Mesodermal cell (in vitro differentiated cells): Measurements from ENCODE around the gene GSN.

ENCODE experiments used
- H3K27ac ChIP-seq: 2 replicates; pipeline ENCODE4 v1.7.0; 2013; ENCODE audit warnings: mild to moderate bottlenecking, low read depth, low read length, moderate library complexity; ENCODE audit not compliant: severe bottlenecking
- H3K36me3 ChIP-seq: 2 replicates; pipeline ENCODE4 v1.7.1; 2013; ENCODE audit warnings: mild to moderate bottlenecking, low read length, moderate library complexity; ENCODE audit not compliant: control insufficient read depth, insufficient read depth
- H3K4me1 ChIP-seq: one replicate; pipeline ENCODE4 v1.7.1; 2013; ENCODE audit warnings: mild to moderate bottlenecking, low read length; ENCODE audit not compliant: insufficient read depth, control insufficient read depth, poor library complexity, severe bottlenecking
- H3K4me3 ChIP-seq: 2 replicates; pipeline ENCODE4 v1.7.0; 2013; ENCODE audit warnings: low read length, control low read depth, mild to moderate bottlenecking; ENCODE audit not compliant: insufficient read depth, poor library complexity, severe bottlenecking; ENCODE audit errors: extremely low read depth
- H3K9me3 ChIP-seq: 2 replicates; pipeline ENCODE4 v1.7.1; 2013; ENCODE audit warnings: mild to moderate bottlenecking, low read length, moderate library complexity; ENCODE audit not compliant: control insufficient read depth
- WGBS, 2 experiments: methylation state at CpG; one replicate each; pipeline ENCODE4 v1.1.5; 2013; ENCODE audit warnings: missing lambda C conversion rate in 2 of 2; ENCODE audit not compliant: insufficient coverage in 2 of 2; 5-methylcytosine and 5-hydroxymethylcytosine counted together

Gene GSN

DNA sequence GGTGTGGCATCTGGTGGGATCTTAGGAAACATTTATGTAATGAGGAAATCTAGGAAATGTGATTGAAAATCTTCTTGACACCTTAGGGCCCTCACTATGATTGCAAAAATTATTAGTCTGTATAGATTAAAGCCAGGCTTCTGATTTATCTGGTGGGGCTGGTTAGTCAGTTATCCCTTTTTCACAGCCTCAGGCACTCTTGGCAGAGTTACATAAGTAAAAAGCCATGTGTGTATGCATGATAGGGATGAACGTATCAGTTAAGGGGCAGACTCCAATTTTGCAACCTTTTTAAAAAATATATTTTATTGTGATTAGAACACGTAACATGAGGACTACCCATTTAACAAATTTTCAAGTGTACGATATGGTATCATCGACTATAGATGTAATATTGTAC lies 35.7 kb upstream of the GSN start:
- Histone ChIP-seq H3K36me3 (no peaks in the 10 kb centered on the region), H3K27ac (no peak overlapping the region), H3K9me3 (no peaks in the 10 kb centered on the region), H3K4me1 (peaks cover 10% of the 10 kb centered on the region), H3K4me3 (no peak overlapping the region)
- 100% methylated on average over 2 of the region's 4 CpGs for WGBS, 2 experiments

- Histone ChIP-seq H3K4me1 (peaks cover 10% of the 10 kb centered on the region), H3K4me3 (no peak overlapping the region), H3K36me3 (no peaks in the 10 kb centered on the region), H3K9me3 (no peaks in the 10 kb centered on the region), H3K27ac (no peak overlapping the region)
- 87 to 91% methylated on average over 9 to 11 of the region's 11 CpGs for WGBS, 2 experiments
Observed at GRCh38 chr9:121233906-121234831, 33.8 kb upstream of the GSN start.

GRCh38 chr9:121234832-121235161 lies 33.2 kb upstream of the GSN start:
- Histone ChIP-seq H3K36me3 (no peaks in the 10 kb centered on the region), H3K9me3 (no peaks in the 10 kb centered on the region), H3K4me3 (no peak overlapping the region), H3K27ac (no peak overlapping the region), H3K4me1 (peaks cover 10% of the 10 kb centered on the region)
- 96 to 98% methylated on average over 3 to 4 of the region's 6 CpGs for WGBS, 2 experiments

DNA sequence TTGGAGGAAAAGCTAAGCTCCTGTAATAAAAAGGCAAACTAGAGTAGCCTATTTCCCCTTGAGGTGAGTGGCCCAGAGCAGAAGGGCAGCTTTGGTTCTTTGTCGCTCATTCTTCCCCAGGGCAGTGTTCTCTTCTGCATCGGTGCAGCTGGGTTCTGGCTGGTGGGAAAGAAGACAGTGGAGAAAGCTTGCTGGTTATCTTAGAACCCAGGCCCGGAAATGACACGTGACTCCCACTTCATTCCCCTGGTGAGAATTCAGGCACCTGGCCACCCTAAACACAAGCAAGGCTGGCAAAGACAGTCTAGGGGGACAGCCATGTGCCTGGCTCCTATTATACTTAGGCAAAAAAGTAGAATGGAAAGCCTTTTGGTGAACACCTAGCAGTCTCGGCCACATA lies 32.5 kb upstream of the GSN start:
- Histone ChIP-seq H3K4me3 (no peak overlapping the region), H3K27ac (no peak overlapping the region), H3K36me3 (no peaks in the 10 kb centered on the region), H3K4me1 (peaks cover 10% of the 10 kb centered on the region), H3K9me3 (no peaks in the 10 kb centered on the region)
- WGBS, 2 experiments: 92 to 93% methylated on average over 4 to 5 of the region's 5 CpGs

GRCh38 chr9:121237916-121238315 lies 30.0 kb upstream of the GSN start:
- H3K4me1 ChIP-seq: peaks cover 10% of the 10 kb centered on the region
- H3K27ac ChIP-seq: no peak overlapping the region
- no peak overlapping the region for H3K4me3 ChIP-seq
- WGBS, 2 experiments: 90 to 100% methylated on average over 2 to 3 of the region's 3 CpGs
- H3K36me3 ChIP-seq: no peaks in the 10 kb centered on the region
- no peaks in the 10 kb centered on the region for H3K9me3 ChIP-seq

DNA sequence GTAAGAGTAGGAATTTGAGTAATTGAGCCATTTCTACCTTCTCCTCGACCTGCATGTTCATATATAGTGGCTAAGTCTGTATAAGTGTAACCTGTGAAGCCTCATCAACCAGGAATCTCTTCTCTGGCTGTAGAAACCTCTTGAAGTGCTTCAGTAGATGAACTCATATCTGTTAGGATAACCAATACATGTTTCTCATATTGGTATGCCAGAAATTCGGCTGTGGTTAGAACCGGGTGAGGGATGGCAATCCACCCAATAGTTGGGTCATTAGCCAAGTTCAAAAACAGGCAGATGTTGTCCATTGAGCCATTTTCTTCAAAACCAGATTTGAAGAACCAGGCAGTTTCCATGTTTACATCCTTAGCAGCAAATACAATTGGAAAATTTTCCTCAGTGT lies 28.9 kb upstream of the GSN start:
- Histone ChIP-seq H3K9me3 (no peaks in the 10 kb centered on the region), H3K4me1 (peaks cover 3% of the 10 kb centered on the region), H3K4me3 (no peak overlapping the region), H3K36me3 (no peaks in the 10 kb centered on the region), H3K27ac (no peak overlapping the region)
- 87 to 93% methylated on average over 3 of the region's 3 CpGs for WGBS, 2 experiments

DNA sequence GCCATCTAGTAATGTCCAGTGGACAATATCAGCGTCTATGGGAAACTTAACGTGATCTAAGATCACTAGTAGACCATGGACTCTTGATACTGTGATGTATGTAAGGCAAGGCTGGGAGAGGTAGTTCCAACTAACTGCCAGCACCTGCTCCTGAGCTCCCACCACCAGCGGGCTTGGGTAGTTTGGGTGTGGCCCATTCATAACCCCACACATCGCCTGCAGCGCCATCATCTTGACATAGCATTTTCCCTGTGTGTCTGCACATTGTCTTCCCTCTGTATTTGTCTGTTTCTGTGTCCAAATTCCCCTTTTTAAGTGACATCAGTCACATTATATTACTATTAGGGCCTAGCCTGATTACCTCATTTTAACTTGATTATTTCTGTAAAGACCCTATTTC lies 28.1 kb upstream of the GSN start:
- WGBS, 2 experiments: 96 to 100% methylated on average over 3 to 4 of the region's 5 CpGs
- H3K27ac ChIP-seq: no peak overlapping the region
- H3K4me1 ChIP-seq: no peaks in the 10 kb centered on the region

DNA sequence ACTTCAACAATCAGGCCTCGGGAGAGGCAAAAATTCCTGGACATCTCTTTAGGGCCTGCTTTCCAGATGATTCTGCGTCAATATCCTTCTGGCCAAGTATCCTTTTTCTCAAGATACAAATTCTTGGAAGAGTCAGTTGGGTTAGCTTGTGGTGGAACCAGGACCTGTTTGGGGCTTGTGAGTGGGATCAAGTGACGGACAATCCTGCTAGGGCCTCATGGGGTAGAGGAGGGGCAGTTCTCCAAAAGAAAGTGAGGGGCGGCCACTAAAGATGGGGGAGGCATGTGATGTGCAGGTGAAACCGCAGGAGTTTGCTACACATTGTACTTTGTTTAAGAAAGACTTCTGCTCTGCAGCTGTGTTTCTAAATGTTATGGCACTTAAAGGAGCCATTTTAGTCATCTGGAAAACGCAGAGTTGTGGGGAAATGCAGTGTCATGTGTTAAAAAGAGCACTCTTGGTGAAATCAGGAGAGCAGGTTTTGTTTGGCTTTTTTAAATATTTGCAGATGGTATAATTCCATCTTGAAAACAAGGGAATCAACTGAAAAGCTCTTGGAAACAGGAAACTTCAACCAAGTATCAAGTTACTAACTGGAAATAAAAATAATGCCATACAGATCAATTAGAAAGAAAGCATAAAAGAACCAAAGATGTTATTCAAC lies 27.4 kb upstream of the GSN start:
- no peaks in the 10 kb centered on the region for H3K4me1 ChIP-seq
- no peaks in the 10 kb centered on the region for H3K9me3 ChIP-seq
- no peak overlapping the region for H3K27ac ChIP-seq
- no peaks in the 10 kb centered on the region for H3K36me3 ChIP-seq
- no peak overlapping the region for H3K4me3 ChIP-seq
- 74 to 87% methylated on average over 5 to 6 of the region's 6 CpGs for WGBS, 2 experiments

More for the DNA sequence above, 28.1 kb upstream of the GSN start:
- H3K4me3 ChIP-seq: no peak overlapping the region
- H3K9me3 ChIP-seq: no peaks in the 10 kb centered on the region
- no peaks in the 10 kb centered on the region for H3K36me3 ChIP-seq

DNA sequence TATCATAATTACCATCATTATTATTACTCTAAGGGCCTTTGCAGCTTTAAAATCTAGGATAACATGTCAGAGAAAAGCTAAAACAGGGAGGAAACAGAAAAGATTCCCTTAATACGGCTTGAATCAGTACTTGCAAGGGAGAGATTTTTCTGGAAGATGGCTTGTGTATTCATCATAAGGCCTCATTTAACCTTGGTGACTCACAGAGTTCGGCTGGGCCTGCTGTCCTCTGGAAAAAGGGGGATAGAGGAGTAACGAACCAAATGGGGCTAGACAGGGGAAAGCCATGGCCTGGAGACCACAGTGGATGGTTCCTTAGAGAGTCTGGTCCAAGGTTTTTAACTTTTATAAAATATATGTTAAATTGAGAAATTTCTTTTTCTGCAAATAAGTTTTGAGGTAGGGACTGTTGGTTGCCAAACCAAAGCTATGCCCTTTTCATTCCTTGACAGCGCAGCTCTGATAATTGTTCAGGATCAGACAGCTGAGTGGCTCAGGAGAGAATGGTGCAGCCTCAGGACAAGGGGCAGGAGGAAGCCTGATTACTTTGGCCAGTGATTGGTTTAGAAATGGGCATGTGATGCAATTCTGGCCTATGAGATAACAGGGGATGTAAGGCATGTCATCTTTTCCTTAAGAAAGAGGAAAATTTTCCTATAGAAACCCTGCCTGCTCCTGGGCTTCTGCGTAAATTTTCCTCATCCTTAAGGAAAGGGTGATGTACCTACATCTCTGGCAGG lies 25.6 kb upstream of the GSN start:
- no peak overlapping the region for H3K4me3 ChIP-seq
- H3K9me3 ChIP-seq: no peaks in the 10 kb centered on the region
- H3K27ac ChIP-seq: no peak overlapping the region
- 95 to 98% methylated on average over 2 to 5 of the region's 5 CpGs for WGBS, 2 experiments
- no peaks in the 10 kb centered on the region for H3K36me3 ChIP-seq
- peaks cover 3% of the 10 kb centered on the region for H3K4me1 ChIP-seq

DNA sequence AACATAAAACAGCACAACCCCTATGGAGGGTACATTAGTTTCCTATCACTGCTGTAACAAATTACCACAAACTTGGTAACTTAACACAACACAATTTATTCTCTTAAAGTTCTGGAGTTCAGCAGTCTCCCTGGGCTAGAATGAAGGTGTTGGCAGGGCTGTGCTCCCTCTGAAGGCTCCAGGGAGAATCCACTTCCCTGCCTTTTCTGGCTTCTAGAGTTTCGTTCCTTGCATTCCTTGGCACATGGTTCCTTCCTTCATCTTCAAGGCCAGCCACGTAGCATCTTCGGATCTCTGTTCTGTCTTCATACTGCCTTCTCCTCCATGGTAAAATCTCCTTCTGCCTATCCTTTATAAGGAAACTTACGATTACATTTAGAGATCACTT lies 25.0 kb upstream of the GSN start:
- 90 to 94% methylated on average over 4 of the region's 4 CpGs for WGBS, 2 experiments

More for the DNA sequence above, 25.0 kb upstream of the GSN start:
- Histone ChIP-seq H3K4me1 (peaks cover 3% of the 10 kb centered on the region), H3K36me3 (no peaks in the 10 kb centered on the region), H3K27ac (no peak overlapping the region), H3K9me3 (no peaks in the 10 kb centered on the region), H3K4me3 (no peak overlapping the region)
